GM12892 (cell line): ENCODE data around the gene CLDN5.

Experiments
- DNase-seq: peaks from one replicate; pipeline ENCODE4 v3.0.0; 2011; ENCODE audit not compliant: insufficient read length
- FAIRE-seq: peaks from 2 replicates; lab custom pipeline; 2011; peaks lifted over from hg19 to GRCh38; lab: Jason Lieb, UNC
- POLR2A ChIP-seq: IDR thresholded peaks from 2 replicates; pipeline ENCODE4 v1.6.1; 2011; ENCODE audit warnings: low read depth, low read length, control low read depth
- POLR2AphosphoS5 ChIP-seq: IDR thresholded peaks from 2 replicates; pipeline ENCODE4 v1.6.1; 2011; ENCODE audit warnings: low read depth, low read length, control low read depth
- TAF1 ChIP-seq: IDR thresholded peaks from 2 replicates; pipeline ENCODE4 v1.6.1; 2011; ENCODE audit warnings: low read depth, mild to moderate bottlenecking, control low read depth, low read length, borderline replicate concordance

CLDN5 gene

DNA sequence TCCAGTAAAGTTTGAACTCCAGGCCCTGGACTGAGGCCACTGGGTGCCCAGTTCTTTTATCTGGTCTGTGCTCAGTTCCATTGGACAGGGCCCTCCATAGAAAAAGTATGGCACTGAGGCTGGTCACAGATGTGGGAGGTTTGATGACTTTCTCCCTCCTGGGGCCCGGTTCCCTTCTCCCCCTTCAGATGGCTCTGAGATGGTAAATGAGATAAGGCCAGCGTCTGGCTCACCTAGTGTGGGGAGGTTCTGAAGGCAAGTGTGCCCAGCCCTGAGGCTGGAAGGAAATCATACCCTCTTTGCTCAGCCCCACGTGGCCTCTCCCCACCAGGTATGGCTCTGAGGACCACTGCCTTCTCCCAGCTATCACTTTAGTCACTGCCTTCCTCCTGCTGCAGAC is 1.5 kb upstream of the CLDN5 start:
- DNase-seq (no peak), FAIRE-seq (no peak)
- TF ChIP-seq TAF1 = no peak
- TF ChIP-seq POLR2AphosphoS5 = no peak
- TF ChIP-seq POLR2A = no peak

DNA sequence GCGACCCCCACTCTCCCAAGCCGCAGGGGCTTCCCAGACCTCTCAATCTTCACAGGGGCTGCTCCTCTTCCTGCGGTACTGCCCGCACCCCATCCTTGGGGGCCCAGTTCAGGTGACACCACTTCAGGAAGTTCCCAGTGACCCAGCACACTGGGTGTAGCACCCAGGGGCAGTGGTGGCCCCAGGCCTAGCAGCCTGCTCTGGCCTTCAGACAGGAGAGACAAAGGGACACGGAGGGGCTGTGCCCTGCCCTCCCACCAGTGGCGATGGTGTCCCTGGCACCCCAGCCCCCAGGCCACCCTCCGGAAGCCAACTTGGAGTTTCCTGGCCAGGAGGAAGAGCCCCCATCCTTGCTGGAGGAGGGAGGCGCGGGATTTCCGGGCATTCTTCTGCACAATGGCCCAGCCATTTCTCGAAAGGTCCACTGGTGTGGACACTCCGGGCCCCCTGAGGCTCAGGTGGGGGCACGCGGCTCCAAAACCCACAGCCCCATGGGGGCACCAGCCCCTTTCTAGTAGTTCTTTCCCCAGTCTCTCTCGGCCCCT is 978 bp upstream of the CLDN5 start:
- TF ChIP-seq POLR2AphosphoS5 (no peak), POLR2A (no peak), TAF1 (no peak)
- DNase-seq (no peak), FAIRE-seq (no peak)

DNA sequence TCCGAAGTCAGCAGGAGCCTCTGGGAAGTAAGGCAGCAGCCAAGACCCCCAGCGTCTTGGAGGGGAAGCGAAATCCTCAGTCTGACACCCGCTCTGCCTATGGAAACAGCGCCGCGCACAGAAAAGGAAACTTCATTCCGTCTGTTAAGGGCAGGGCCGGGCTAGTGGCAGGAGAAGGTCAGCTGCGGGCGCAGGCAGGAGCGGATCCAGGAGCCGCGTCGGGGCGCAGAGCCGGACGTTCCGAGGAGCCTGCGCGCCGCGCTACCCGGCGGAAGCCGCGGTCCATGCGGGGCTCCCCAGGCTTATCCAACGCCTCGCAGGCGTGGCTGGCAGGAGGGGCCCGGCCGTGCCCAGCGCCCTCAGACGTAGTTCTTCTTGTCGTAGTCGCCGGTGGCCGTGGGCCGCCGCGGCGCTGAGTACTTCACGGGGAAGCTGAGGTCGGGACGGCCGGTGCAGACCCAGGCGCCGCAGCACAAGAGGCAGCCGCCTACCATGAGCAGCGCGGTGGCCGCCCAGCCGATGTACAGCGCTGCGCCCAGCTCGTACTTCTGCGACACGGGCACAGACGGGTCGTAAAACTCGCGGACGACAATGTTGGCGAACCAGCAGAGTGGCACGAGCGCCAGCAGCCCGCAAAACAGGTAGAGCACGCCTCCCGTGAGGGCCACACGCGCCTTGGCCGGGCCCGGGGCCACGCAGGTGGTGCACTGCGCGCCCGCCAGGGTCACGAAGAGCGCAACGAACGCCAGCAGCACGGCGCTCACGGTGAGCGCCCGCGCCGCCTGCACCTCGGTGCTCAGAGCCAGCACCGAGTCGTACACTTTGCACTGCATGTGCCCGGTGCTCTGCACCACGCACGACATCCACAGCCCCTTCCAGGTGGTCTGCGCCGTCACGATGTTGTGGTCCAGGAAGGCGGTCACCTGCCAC is 705 bp downstream of the CLDN5 start:
- DNase-seq = no peak
- FAIRE-seq = no peak
- TF ChIP-seq POLR2A = no peak
- TF ChIP-seq POLR2AphosphoS5 = no peak
- no peak for TF ChIP-seq TAF1

DNA sequence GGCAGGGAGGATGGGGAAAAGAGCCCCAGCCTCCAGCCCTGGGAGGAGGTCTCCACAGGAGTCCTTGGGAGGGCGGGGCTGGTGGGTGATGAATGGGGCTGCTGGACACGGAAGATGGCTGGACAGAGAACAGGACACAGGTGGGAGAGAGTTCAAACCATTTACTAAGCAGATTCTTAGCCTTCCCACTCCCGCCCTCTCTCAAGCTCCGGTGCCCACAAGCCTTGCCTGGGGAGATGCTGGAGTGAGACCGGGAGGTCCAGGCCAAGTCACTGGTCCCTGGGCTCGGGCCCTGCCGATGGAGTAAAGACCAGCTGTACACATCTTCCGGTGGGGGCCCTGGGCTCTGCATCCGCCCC is 1.4 kb downstream of the CLDN5 start:
- DNase-seq (no peak), FAIRE-seq (no peak)
- TF ChIP-seq POLR2AphosphoS5 (no peak), TAF1 (no peak)

DNA sequence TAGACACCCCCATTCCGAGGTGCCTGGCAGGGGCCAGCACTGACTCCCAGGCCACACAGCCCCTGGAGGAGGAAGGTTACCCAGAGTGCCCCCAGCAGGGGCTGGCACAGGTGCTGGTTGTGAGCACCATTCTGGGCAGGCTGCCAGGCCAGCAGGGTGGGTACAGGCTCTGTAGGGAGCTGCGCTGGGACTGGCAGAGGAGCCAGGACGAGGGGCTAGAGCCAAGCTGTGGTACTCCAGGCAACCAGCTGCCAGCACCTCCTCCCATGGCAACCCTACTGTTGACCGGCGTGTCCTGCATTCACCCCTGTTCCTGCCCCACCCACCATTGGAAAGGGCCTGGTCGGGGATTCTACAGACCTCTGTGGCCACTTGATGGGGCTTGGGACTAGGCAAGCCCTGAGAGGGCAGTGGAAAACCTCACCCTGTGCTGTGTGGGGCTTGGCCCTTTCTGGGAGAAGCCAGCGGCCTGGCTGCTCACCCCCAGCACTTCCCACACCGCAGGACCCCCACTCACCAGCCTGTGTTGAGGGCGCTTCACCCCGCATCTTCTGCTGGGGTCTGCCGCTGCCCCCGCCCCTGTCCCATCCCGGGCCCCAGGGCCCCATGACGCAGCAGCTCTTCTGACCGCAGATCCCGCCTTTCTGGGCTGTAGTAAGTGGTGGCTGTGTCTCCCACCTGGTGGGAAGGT is 1.9 kb downstream of the CLDN5 start:
- DNase-seq (no peak), FAIRE-seq (no peak)
- TF ChIP-seq POLR2AphosphoS5 (no peak), POLR2A (no peak), TAF1 (no peak)

DNA sequence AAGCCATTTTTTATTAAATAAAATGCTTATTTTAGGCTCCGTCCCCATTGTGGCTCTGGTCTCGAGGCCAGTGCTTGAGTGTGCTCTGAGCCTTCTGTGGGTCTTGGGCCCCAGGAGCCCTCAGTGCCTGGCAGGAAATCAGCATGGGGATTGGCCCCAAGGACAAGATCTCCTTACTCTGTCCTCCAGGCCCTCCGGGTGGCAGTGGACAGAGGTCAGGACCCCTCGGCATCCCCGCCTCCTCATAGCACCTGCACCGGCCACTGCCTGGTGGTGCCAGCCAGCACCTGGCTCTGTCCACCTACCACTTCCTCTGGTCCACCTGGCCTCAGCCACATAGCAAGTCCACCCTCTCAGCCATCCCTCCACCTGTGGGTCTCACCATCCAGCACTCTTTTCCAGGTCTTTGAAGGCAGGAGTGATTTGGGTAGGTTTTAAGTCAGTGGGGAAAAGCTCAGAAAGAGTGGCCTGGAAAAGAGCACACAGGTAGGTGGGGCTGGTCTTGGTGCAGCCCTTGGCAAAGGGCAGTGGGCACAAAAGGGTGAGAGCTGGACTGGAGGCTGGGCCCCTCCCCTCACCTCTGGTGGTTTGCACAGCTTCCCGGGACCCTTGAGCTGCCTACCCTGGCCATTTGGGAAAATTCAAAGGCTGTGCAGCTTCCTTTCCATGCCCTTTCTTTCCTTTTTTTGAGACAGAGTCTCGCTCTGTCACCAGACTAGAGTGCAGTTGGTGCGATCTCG is 3.5 kb downstream of the CLDN5 start:
- FAIRE-seq (no peak), DNase-seq (no peak)
- TF ChIP-seq POLR2A (no peak), TAF1 (no peak), POLR2AphosphoS5 (no peak)

DNA sequence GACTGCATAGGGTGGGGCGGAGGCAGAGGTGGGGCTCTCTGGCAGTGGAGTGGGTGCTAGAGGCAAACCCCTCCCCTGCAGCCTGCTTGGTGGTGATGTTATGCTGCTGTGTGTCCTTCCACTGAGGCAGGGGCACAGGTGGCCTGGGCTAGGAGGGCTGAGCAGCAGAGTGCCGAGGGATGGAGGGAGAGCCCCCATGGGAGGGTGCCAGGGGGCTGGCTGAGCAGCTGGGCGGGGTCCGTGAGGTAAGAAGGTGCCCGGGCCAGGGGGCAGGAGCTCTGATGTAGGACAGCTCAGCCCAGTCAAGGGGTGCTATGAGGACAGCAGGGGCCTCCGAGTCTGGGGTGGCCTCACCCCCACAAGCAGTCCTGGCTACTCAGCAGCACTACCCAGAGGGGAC is 4.2 kb downstream of the CLDN5 start:
- TF ChIP-seq POLR2A = no peak
- no peak for TF ChIP-seq TAF1
- no peak for TF ChIP-seq POLR2AphosphoS5
- no peak for FAIRE-seq
- DNase-seq = no peak

DNA sequence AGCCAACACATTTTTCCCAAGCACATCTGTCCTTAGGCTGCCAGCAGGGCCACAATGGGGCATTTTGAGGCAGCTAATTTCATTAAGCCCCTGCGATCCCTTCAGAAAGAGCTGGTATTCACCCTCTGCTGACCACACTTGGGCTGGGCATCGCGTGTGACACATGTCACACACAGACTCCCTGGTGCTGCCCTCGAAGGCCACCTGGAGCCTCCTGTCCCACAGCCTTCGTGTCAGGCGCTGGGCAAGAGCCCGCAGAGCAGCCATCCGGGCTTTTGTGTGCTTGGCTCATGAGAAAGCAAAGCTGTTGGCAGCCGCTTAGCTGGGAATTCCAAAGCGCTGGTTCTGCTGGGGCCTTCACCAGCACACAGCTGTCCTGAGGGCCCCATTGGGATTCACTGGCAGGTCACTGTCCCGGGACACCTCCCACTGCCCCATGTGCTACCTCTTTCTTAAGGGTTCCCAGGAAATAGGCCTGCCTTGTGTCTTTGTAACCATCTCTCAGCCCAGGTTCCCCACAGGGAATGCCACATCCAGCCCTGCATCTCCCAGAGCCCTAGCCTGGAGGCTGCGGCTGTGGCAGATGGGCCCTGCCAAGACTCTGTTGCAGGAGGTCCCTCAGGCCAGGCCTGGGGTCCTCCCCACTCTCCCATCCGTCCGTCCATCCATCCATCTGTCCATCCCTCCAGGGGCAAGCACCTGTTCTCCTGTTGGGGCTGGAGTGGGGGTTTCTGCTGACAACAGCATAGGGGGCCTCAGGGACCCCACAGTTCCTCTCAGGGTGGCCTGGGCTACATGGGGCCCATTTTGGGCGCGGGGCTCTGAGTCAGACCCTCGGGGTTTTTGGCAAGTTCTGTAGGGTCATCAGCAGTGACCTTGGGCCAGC is 4.9 kb downstream of the CLDN5 start:
- FAIRE-seq (no peak), DNase-seq (no peak)
- TF ChIP-seq TAF1 (no peak), POLR2AphosphoS5 (no peak), POLR2A (no peak)

DNA sequence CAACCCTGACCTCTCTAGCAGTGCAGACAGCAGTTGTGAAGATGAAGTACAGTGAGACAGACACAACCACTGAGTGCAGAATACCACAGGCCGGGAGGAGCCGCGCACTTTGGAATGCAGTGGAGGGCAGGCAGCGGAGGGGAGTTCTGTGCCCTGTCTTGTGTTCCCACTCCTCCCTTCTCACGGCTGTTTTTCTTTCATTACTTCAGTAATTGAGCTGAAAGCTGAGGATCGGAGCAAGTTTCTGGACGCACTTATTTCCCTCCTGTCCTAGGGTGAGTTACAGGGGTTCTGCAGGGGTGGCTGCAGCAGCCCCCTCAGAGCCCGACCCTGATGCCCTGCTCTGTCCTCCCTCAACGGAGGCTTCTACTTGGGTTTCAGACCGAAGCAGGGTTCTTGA is 5.6 kb downstream of the CLDN5 start:
- FAIRE-seq (no peak), DNase-seq (no peak)
- no peak for TF ChIP-seq TAF1
- TF ChIP-seq POLR2AphosphoS5 = no peak
- TF ChIP-seq POLR2A = no peak

DNA sequence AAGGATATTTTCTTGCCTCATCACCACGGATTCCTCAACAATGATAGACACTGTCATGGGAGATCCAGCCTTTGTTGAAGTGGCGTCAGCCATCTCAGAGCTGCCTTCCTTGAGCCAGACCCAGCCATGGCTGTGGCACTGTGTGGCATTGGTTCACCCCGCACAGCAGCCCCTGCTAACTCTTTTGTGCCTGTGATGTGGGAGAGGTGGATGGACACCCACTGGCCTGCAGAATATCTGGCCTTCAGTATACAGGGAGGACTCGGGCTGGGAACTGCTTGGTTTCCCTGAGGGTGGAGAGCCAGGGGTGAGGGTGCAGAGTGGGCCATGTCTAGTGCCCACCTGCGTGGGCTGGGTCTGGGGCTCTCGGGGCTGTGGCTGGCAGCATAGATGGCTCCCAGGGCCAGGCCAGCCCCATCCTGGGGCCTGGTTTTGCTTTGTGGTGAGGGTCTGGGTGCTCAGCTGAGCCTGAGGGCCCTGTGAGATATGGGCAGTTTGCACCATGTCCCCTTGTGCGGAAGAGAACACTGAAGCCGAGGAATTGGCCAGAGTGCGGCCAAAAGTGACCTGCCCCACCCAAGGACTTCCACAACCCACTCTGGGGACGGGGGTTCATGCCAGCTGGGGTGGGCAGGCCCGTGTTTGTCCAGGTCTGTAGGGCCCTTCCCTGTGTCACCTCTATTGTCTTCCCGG is 6.1 kb downstream of the CLDN5 start:
- DNase-seq (no peak), FAIRE-seq (no peak)
- TF ChIP-seq POLR2A (no peak), TAF1 (no peak), POLR2AphosphoS5 (no peak)
